ENCODE data around the gene CCDC178. TPM values are rescaled to one million over a fixed set of nuclear protein-coding genes. Genes with fewer than 3 reads are reported as not detected.

The CCDC178 gene
- total and polyA plus RNA-seq, 2 of the 4 experiments (the other 2 are of a cell fraction): not detected

DNA sequence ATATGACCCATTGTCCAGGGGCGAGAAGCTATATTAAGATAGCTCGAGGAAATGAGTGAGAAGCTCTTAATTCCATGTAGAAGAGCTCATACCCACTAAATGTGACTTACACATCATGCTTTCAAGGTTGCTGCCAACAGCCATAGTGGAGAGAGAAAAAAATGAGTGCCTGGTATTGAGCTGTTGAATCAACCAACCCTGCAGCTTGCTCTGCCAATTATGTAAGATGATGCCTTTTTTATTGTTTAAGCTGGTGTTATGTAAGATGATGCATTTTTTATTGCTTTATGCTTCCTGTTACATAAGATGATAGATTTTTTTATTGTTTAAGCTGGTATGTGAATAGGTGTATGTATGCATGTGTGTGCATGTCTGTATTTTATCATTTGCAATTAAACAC is 228.2 kb downstream of the CCDC178 start:
- no peak for ATAC-seq (ENCODE audit: low read depth)
- BruUV-seq (replicated peaks): no TSS peak

More for the DNA sequence above, 228.2 kb downstream of the CCDC178 start:
- DNase-seq: no peak
- TF ChIP-seq CEBPB (IDR thresholded peaks at IDR 0.05; ENCODE audit: low read depth, low read length) (no peak), MAFK (IDR thresholded peaks at IDR 0.05; ENCODE audit: low read depth, low read length) (no peak), ELK1 (IDR thresholded peaks at IDR 0.05; ENCODE audit: borderline replicate concordance, low read depth, low read length) (no peak), CHD1 (IDR thresholded peaks at IDR 0.05; ENCODE audit: low read depth, low read length) (no peak), SMC3 (IDR thresholded peaks at IDR 0.05; ENCODE audit: low read depth, low read length) (no peak), RCOR1 (IDR thresholded peaks at IDR 0.05; ENCODE audit: insufficient replicate concordance, low read length) (no peak), RAD21 (IDR thresholded peaks at IDR 0.05; ENCODE audit: low read length) (no peak), BHLHE40 (IDR thresholded peaks at IDR 0.05; ENCODE audit: low read depth, low read length) (no peak), POLR2A (IDR thresholded peaks at IDR 0.05; ENCODE audit: low read depth, low read length) (no peak), FOS (IDR thresholded peaks at IDR 0.05; ENCODE audit: low read depth, low read length) (no peak), MAZ (IDR thresholded peaks at IDR 0.05; ENCODE audit: borderline replicate concordance, low read depth, low read length) (no peak), RFX5 (IDR thresholded peaks at IDR 0.05; ENCODE audit: low read depth, low read length) (no peak), NFE2L2 (IDR thresholded peaks at IDR 0.05; ENCODE audit: low read depth, low read length) (no peak), MXI1 (IDR thresholded peaks at IDR 0.05; ENCODE audit: borderline replicate concordance, low read depth, low read length) (no peak)
- TF ChIP-seq, protein P1, sequence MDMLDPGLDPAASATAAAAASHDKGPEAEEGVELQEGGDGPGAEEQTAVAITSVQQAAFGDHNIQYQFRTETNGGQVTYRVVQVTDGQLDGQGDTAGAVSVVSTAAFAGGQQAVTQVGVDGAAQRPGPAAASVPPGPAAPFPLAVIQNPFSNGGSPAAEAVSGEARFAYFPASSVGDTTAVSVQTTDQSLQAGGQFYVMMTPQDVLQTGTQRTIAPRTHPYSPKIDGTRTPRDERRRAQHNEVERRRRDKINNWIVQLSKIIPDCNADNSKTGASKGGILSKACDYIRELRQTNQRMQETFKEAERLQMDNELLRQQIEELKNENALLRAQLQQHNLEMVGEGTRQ (IDR thresholded peaks at IDR 0.05; ENCODE audit: low read depth, low read length): no peak
- TF ChIP-seq, protein P2, sequence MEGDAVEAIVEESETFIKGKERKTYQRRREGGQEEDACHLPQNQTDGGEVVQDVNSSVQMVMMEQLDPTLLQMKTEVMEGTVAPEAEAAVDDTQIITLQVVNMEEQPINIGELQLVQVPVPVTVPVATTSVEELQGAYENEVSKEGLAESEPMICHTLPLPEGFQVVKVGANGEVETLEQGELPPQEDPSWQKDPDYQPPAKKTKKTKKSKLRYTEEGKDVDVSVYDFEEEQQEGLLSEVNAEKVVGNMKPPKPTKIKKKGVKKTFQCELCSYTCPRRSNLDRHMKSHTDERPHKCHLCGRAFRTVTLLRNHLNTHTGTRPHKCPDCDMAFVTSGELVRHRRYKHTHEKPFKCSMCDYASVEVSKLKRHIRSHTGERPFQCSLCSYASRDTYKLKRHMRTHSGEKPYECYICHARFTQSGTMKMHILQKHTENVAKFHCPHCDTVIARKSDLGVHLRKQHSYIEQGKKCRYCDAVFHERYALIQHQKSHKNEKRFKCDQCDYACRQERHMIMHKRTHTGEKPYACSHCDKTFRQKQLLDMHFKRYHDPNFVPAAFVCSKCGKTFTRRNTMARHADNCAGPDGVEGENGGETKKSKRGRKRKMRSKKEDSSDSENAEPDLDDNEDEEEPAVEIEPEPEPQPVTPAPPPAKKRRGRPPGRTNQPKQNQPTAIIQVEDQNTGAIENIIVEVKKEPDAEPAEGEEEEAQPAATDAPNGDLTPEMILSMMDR (conservative IDR thresholded peaks at IDR 0.05; ENCODE audit: low read depth, low read length): no peak
- no peak overlapping the region for H3K14ac ChIP-seq (replicated peaks; ENCODE audit: low read depth, low read length)
- in situ Hi-C loops (cut with MboI; ENCODE audit: low sequenced_read_pairs) (no loop called here), intact Hi-C loops (cut with micrococcal nuclease) (no loop called here), dilution Hi-C loops (cut with HindIII; ENCODE audit: low sequenced_read_pairs, unreplicated experiment) (no loop called here)
- H3K9me3 ChIP-seq (ENCODE audit: control insufficient read depth, insufficient read depth, low read length): no peaks in the 10 kb centered on the region
- no peak overlapping the region for H3K4me2 ChIP-seq (ENCODE audit: low read depth, low read length)
- no peaks in the 10 kb centered on the region for H3K36me3 ChIP-seq (ENCODE audit: control insufficient read depth, insufficient read depth, low read length)
- no peaks in the 10 kb centered on the region for H3K27me3 ChIP-seq (ENCODE audit: control insufficient read depth, insufficient read depth, low read length)
- H3K56ac ChIP-seq (ENCODE audit: extremely low read depth, insufficient read depth, low read length): no peak overlapping the region
- no peak overlapping the region for H3K27ac ChIP-seq (ENCODE audit: insufficient read depth, low read length)
- no peak overlapping the region for H2BK5ac ChIP-seq (ENCODE audit: low read depth, low read length, poor library complexity, severe bottlenecking)
- H2AK5ac ChIP-seq (ENCODE audit: low read depth, low read length): no peak overlapping the region
- no peak overlapping the region for H2BK120ac ChIP-seq (ENCODE audit: low read depth, low read length)
- no peak overlapping the region for H4K5ac ChIP-seq (ENCODE audit: low read depth, low read length)
- WGBS, 2 experiments (ENCODE audit: extremely low coverage in 2 of 2, insufficient read length in 1 of 2): no CpG with 5 or more reads among the region's 2 CpGs
- H3K9me1 ChIP-seq (ENCODE audit: insufficient read depth, low read length): no peaks in the 10 kb centered on the region
- no peak overlapping the region for H2AK9ac ChIP-seq (replicated peaks; ENCODE audit: low read depth, low read length, poor library complexity)
- H3K4me1 ChIP-seq (ENCODE audit: control insufficient read depth, insufficient read depth, low read length): no peaks in the 10 kb centered on the region
- no peak overlapping the region for H2BK20ac ChIP-seq (ENCODE audit: low read depth, low read length)
- no peak overlapping the region for H3K9ac ChIP-seq (ENCODE audit: low read depth, low read length)
- ChIA-PET POLR2A (ENCODE audit: unreplicated experiment) (no interaction called here), CTCF (no interaction called here)
- H3K23ac ChIP-seq (ENCODE audit: low read depth, low read length): no peak overlapping the region
- H3K4ac ChIP-seq (ENCODE audit: low read depth, low read length): no peak overlapping the region
- no peak overlapping the region for H4K91ac ChIP-seq (ENCODE audit: insufficient read depth, low read depth, low read length)
- H3K79me1 ChIP-seq (ENCODE audit: low read depth in 1 of 2, low read length in 2 of 2): no peaks in the 10 kb centered on the region
- no peak overlapping the region for H2AFZ ChIP-seq (replicated peaks; ENCODE audit: low read length, poor library complexity)
- H3K18ac ChIP-seq (ENCODE audit: low read depth, low read length): no peak overlapping the region
- H4K20me1 ChIP-seq (ENCODE audit: insufficient read depth, low read length): no peaks in the 10 kb centered on the region
- no peak overlapping the region for H4K8ac ChIP-seq (ENCODE audit: low read depth in 2 of 2, low read length in 2 of 2)
- H3K4me3 ChIP-seq (ENCODE audit: insufficient read depth, low read depth, low read length): no peak overlapping the region
- no peak overlapping the region for H2BK15ac ChIP-seq (ENCODE audit: low read depth, low read length)
